A549 (cell line): ENCODE measurements around the gene MPL.

Source experiments
- BHLHE40 ChIP-seq: IDR thresholded peaks from 2 replicates; pipeline ENCODE4 v1.6.1; 2012; ENCODE audit warnings: low read depth, low read length, inconsistent platforms
- CBX2 ChIP-seq: fragments of 200-600 bp; sonication (generic); IDR thresholded peaks from 2 replicates; pipeline ENCODE4 v1.6.1; 2016; ENCODE audit warnings: low read depth, mild to moderate bottlenecking, borderline replicate concordance
- CTCF ChIP-seq: fragments of >200 bp; sonication (Bioruptor Twin); formaldehyde crosslinking; IDR thresholded peaks from 3 replicates; pipeline ENCODE4 v1.5.1; 2016
- JUNB ChIP-seq: fragments of >200 bp; sonication (Bioruptor Twin); formaldehyde crosslinking; IDR thresholded peaks from 2 replicates; pipeline ENCODE4 v1.6.1; 2016
- KDM5A ChIP-seq: fragments of 200-600 bp; sonication (generic); IDR thresholded peaks from 2 replicates; pipeline ENCODE4 v1.6.1; 2016; ENCODE audit warnings: antibody characterized with exemption, mild to moderate bottlenecking
- POLR2A ChIP-seq: IDR thresholded peaks from 2 replicates; pipeline ENCODE4 v1.6.1; 2012; ENCODE audit warnings: mild to moderate bottlenecking, low read length
- POLR2AphosphoS2 ChIP-seq: conservative IDR thresholded peaks from 2 replicates; pipeline ENCODE4 v1.6.1; 2012; ENCODE audit warnings: low read length, improper control_type of control experiment, inconsistent platforms
- RAD21 ChIP-seq, 2 experiments: fragments of >200 bp in 1 of 2; sonication (Bioruptor Twin) in 1 of 2; formaldehyde crosslinking in 1 of 2; IDR thresholded peaks in 1 of 2; conservative IDR thresholded peaks in 1 of 2; 2 replicates in 1 of 2; 3 replicates in 1 of 2; pipeline ENCODE4 v1.6.1; 2012 to 2018; ENCODE audit warnings: inconsistent platforms in 1 of 2
- REST ChIP-seq: fragments of 200-600 bp; sonication (generic); IDR thresholded peaks from 2 replicates; pipeline ENCODE4 v1.6.1; 2016; ENCODE audit warnings: antibody characterized with exemption, mild to moderate bottlenecking, moderate library complexity
- RFX5 ChIP-seq: fragments of 450-650 bp; IDR thresholded peaks from 2 replicates; pipeline ENCODE4 v1.7.1; 2014; ENCODE audit warnings: antibody characterized with exemption, mild to moderate bottlenecking, moderate library complexity

- TF ChIP-seq CTCF (no peak), RAD21 (conservative IDR thresholded peaks at IDR 0.05 in 1 of 2, IDR thresholded peaks at IDR 0.05 in 1 of 2) (no peak), REST (no peak), RFX5 (no peak), CBX2 (no peak), POLR2AphosphoS2 (no peak), KDM5A (no peak), BHLHE40 (no peak), JUNB (no peak), POLR2A (no peak)
These were observed 19.7 kb upstream of the MPL start for GRCh38 chr1:43317817-43318471.
